Measurements from ENCODE around the gene SSR2.

DNA sequence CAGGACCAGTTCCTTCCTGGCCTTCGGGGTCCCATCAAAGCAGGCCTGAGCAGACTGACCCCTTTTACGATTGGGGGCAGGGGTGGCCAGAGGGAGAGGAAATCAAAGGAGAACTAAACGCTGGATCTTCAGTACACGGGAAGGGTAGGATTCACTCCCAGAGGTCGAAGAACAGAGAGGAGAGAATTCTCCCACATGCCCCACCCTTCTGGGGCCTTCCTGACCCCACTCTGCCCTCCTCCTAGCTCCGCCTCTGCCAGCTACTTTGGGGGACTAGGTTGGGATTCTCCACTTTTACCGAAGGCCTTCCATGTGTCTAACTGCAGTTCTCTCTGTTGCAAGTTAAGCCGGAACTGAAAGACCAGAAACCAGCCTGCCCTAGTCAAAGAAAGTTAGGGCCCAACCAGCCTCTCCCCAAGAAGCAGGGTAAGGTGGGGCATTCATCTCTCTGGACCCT, 41.8 kb downstream of the SSR2 start:
- TF ChIP-seq POLR2AphosphoS5 (IDR thresholded peaks at IDR 0.05) (no peak), EP300 (IDR thresholded peaks at IDR 0.05) (no peak), POLR2A (IDR thresholded peaks at IDR 0.05) (no peak)
- TF ChIP-seq, protein P1, sequence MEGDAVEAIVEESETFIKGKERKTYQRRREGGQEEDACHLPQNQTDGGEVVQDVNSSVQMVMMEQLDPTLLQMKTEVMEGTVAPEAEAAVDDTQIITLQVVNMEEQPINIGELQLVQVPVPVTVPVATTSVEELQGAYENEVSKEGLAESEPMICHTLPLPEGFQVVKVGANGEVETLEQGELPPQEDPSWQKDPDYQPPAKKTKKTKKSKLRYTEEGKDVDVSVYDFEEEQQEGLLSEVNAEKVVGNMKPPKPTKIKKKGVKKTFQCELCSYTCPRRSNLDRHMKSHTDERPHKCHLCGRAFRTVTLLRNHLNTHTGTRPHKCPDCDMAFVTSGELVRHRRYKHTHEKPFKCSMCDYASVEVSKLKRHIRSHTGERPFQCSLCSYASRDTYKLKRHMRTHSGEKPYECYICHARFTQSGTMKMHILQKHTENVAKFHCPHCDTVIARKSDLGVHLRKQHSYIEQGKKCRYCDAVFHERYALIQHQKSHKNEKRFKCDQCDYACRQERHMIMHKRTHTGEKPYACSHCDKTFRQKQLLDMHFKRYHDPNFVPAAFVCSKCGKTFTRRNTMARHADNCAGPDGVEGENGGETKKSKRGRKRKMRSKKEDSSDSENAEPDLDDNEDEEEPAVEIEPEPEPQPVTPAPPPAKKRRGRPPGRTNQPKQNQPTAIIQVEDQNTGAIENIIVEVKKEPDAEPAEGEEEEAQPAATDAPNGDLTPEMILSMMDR (IDR thresholded peaks at IDR 0.05): no peak
